ENCODE data around the gene ZEB1.

Gene ZEB1

GRCh38 chr10:31318854-31319601 lies at the start of gene ZEB1:
TSS of gene ZEB1 (plus strand) at chr10:31319216. CDS start at chr10:31319235, 19 bp downstream.
- DNase-seq, result peak; percentile 95

DNA sequence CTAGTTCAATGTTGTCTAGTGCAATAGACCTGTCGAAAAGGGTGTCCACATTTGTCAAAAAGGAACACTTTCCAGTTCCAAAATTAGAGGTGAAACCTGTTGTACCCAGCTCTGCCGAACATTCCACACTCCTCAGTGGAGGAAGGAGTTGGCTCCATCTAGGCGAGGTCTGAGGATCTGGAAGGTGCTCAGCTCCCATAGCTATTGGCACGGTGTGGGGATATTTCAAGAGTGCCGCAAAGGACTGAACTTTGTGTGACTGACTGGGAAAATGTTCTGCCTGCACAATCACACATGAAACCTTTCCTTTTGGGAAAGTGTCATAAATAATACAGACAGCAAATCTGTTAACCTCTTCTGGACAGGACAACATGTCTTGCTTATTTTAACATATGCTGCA lies 48.1 kb upstream of the ZEB1 start:
- DNase-seq, result no peak

- DNase-seq, result no peak
Observed at GRCh38 chr10:31272841-31273240, 46.2 kb upstream of the ZEB1 start.

GRCh38 chr10:31273789-31274188 lies 45.2 kb upstream of the ZEB1 start:
- DNase-seq, result no peak

GRCh38 chr10:31274310-31274709 lies 44.7 kb upstream of the ZEB1 start:
- no peak for DNase-seq

- no peak for DNase-seq
Observed at GRCh38 chr10:31278279-31278941, 40.6 kb upstream of the ZEB1 start.

DNA sequence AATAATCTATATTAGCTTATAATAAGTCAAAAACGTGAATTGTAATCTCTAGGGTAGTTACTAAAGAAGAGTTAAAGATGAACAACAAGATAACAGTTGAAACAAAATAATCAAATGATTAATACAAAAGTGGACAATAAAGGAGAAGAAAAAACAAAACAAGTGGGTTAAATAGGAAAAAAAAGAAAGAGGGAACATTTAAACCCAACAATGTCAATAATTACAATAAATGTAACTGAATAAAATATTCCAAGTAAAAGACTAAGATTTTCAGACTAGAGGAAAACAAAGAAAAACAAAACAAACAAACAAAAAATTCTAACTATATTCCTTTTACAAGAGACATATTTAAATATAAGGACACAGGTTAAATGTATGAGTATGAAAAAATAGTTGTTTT lies 38.0 kb upstream of the ZEB1 start:
- no peak for DNase-seq

DNA sequence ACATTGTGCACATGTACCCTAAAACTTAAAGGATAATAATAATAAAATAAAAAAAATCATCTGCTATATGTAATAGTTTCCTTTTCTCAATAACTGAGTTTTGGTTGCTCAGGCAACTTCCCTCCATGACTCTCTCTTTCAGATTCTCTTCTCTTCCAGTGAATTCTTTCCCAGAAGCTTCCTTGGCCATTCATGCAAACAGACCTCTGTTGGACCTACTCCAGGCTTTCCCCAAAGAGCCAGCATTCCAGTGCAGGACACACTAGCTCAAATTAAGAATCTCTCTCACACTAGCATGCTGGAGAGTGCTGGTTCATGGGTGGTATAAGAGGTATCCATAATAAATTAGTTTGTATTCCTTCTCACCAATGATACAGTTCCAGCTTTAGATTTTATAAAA lies 31.0 kb upstream of the ZEB1 start:
- no peak for DNase-seq

- DNase-seq, result no peak
Observed at GRCh38 chr10:31288962-31289361, 30.1 kb upstream of the ZEB1 start.

DNA sequence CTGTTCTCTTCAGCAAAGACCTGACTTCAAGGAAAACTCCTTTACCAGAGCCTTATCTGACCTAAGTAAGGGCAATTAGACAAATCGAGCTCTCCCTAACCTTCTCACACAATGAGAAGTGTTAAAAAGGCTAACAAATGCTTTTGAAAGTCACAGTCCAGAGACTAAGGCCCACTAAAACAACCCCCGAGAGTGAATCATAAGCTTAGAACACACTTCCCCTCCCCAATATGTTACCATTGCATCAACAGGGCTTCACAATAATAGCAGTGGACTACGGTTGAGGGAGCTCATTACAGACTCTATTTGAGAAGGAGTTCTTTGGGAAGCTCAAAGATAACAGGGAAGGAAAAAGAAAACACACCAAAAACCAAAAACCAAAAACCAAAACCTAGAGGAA lies 28.6 kb upstream of the ZEB1 start:
- no peak for DNase-seq

- DNase-seq, result no peak
Observed at GRCh38 chr10:31291123-31291522, 27.9 kb upstream of the ZEB1 start.

GRCh38 chr10:31294558-31294957 lies 24.5 kb upstream of the ZEB1 start:
- DNase-seq, result no peak

DNA sequence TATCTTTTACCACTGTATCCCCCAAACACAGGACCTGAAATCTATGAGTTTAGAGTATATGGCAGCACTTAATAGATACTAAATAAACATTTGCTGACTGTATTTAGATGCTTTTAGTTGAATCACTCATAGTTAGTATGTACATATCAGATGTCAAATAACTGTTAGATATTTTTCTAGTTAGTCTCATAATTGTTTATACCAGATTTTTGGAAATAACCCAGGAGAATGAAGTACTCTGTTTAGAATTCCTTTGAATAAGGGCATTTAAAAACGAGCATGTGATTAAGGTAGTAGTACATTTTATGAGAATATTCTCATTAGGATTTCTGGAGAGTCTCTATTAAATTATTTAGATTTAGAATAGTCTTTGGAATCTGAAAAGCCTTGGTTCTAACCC lies 22.3 kb upstream of the ZEB1 start:
- DNase-seq, result no peak

GRCh38 chr10:31299119-31299518 lies 19.9 kb upstream of the ZEB1 start:
- no peak for DNase-seq

GRCh38 chr10:31303212-31303611 lies 15.8 kb upstream of the ZEB1 start:
- no peak for DNase-seq

DNA sequence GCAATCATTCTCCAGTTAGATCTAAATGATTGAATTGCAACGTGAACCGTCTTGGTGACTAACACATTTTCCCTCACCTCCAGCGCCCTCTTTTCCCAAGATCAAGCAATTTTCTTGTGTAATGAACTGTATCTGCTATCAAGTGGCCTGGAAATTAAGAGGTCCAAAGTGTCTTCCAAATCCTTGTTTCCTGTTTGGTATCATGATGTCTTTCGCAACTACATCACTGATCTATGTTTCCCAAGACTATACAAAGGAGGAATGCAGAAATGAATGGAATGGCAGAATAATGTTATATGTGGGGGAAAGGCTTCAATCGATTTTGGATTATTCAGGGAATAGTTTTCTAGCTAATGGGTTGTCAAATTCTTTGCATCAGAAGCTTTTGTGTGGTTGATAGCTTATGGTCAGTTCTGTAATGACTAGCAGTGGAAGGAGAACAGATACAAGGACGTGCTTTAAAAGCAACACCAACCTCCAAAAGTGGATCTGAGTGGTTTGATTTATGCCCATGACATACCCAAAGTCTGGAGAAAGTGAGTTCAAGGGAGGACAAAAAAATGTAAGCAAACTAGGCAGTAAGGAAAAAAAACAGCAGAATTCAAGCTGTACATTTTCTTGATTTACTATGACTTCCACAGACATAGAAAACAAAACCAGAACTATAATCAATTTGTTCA lies 14.6 kb upstream of the ZEB1 start:
- no peak for DNase-seq

- no peak for DNase-seq
Observed at GRCh38 chr10:31313396-31313795, 5.6 kb upstream of the ZEB1 start.

- no peak for DNase-seq
Observed at GRCh38 chr10:31314256-31315150, 4.5 kb upstream of the ZEB1 start.

DNA sequence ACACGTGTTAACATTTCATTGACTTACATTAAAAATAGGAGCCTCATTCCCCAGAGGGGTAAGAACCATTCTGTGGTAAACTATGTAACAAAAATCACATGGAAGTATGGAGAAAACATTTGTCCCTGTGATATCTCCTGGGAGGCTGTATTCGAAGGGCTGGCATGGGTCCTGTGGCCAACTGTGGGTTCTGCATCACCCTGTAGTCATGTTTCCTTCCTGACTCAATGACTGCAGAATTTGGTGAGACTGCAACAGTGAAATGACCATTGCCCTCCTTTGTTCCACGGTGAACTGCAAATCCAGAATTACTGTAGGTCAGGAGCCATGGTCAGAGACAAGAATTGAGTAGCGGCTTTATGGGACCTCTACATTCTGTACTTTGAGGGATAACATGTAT lies 3.6 kb upstream of the ZEB1 start:
- DNase-seq, result no peak

- DNase-seq, result no peak
Observed at GRCh38 chr10:31317171-31317570, 1.8 kb upstream of the ZEB1 start.

DNA sequence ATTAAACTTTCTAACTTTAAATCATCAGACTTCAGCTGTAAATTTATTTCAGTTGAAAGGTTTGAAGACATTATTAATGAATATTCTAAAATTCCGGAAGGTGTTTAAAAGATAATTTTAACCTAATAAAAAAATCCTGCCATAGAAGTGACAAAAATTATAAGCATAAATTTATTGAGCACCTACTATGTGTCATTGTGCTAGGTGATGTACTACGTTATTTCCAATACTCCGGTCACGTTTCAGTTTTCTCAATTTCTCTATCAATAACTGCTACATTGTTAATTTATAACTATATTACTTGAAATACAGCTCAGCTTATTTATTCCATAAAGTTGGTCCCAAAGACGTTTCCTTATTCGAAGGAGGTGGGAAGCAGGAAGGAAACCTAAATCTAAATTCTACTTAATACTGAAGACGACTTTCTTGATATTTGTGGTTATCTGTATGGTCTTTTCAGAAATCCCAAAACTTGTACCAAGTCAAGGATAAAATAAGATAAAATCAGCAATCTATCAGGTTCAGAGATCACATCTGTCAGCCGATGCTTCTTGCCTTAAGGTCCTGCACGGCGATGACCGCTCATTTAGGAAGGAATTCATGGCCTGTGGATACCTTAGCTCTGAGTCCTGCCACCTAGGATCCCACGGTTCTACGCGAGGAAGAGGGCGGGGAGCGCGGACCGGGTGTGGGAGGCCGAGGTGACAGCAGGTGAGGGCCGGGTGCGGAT lies 1.2 kb upstream of the ZEB1 start:
- no peak for DNase-seq

- DNase-seq, result peak; percentile 80
Observed at GRCh38 chr10:31318382-31318853, 598 bp upstream of the ZEB1 start.
